ENCODE measurements around the gene PTPN4.
"Not testable (repeated sequence)": the region's sequence is repeated elsewhere in the genome, so short reads cannot be mapped to it uniquely, and the experiment has no call there.

The PTPN4 gene

DNA sequence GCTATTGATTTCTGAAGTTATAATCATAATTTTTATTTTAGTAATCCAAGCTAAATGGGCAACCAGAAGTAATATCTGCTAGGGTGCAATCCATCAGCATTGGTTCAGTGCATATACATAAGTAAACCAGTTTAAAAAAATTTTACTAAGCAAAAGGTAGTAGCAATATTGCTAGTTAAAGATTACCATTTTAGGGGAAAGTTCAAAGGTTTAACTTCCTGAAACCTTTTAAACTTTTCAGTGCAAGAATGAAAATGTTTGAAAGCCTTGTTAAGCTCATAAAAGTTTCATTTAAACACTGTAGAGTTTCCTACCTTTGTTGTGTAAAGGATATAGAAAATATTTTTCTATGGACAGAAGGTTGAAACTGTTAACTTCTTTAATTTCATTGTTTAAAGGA lies 222.2 kb downstream of the PTPN4 start:
- no peak for DNase-seq

DNA sequence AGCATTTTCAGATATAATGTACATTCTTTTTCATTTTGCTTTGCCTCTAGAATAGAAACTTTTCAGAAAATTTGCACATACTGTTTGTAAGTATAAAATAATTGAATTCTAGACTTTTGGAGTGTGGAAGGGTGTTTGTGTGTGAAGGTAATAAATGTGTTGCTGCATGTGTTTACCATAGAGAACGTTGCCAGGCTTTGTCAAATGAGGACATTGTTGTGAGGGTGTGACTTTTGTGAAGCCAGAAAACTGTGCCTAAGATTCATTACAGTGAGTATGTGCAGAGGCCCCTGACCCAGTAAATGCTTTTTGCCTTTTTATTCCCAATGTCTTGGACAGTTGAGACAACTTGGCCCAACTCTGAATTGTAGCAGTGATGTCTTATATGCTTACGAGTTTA lies 222.8 kb downstream of the PTPN4 start:
- no peak for DNase-seq

DNA sequence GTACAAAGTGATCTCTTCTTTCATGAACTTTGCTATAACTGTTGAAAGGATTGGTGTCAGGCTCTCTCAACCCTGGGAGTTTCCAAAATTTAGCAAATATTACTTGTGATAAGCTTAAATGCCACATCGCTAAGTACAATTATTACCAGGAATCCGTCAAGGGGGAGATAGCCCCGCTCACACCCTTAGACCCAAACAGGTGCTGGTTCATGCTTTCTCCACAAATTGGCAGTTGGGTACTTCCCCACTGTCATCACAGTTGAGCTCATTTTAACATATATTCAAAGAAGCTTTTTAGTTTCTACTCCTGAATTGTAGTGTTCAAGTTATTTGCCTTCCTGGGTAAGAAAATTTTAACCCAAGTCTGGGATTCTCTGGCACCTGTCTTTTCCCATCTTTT lies 223.4 kb downstream of the PTPN4 start:
- DNase-seq: no peak

DNA sequence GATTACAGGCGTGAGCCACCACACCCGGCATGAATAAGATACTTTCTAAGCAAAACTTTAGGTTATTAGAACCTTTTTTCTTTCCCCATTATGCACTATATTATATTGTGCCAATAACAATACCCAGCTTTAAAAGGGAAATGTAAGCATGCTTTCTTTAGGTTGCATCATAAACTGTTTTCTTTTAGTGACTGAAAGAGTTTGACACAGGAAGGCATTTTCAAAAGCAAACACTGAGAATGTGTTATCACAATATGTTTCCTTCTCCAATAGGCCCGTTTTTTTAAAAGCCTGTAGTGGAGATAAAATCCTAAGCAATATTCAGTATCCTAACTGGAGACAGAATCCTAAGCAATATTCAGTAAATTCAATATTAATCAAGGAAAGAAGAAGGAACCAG lies 236.4 kb downstream of the PTPN4 start:
- DNase-seq: no peak

DNA sequence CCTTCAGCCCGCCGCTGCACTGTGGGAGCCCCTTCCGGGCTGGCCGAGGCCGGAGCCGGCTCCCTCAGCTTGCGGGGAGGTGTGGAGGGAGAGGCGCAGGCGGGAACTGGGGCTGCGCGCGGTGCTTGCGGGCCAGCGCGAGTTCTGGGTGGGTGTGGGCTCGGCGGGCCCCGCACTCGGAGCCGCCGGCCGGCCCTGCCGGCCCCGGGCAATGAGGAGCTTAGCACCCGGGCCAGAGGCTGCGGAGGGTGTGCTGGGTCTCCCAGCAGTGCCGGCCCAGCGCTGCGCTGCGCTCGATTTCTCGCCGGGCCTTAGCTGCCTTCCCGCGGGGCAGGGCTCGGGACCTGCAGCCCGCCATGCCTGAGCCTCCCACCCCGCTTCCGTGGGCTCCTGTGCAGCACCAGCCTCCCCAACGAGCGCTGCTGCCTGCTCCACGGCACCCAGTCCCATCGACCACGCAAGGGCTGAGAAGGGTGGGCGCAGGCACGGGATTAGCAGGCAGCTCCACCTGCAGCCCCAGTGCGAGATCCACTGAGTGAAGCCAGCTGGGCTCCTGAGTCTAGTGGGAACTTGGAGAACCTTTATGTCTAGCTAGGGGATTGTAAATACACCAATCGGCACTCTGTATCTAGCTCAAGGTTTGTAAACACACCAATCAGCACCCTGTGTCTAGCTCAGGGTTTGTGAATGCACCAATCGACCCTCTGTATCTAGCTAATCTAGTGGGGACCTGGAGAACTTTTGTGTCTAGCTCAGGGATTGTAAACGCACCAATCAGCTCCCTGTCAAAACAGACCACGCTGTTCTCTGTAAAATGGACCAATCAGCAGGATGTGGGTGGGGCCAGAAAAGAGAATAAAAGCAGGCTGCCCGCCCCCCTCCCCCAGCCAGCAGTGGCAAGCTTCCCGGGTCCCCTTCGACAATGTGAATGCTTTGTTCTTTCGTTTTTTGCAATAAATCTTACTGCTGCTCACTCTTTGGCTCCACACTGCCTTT lies 237.5 kb downstream of the PTPN4 start:
- not testable (repeated sequence) for DNase-seq

DNA sequence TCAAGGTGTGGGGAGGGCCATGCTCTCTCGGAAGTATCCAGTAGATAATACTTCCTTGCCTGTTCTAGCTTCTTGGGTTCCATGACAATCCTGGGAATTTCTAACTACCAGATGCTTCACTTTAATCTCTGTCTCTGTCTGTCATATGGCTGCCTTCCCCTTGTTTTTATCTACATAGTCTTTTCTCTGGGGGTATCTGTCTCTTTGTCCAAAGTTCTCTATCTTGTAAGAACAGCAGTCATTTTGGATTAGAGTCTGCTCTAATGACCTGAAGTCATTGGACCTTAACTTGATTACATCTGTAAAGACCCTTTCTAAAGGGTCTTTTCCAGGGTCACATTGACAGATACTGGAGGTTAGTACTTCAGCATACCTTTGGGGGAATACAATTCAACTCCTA lies 241.7 kb downstream of the PTPN4 start:
- no peak for DNase-seq

DNA sequence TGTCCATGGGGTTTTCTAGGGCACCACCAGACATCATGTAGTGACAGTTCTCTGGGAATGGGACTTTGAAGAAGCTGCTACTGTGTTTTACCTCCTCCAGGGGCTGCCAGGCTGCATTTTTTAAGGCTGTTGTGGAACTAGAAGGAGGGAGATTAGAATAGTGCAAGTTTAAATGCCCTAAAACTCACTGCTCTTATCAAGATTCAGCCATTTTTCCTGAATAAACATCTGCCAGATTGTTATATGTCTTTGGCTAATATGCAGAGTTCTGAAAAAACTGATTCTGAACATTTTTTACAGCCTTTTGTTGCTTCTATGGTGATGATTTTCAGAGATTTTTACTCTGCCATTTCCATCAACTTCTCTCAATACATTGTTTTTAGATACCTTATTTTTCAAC lies 244.5 kb downstream of the PTPN4 start:
- DNase-seq: no peak

DNA sequence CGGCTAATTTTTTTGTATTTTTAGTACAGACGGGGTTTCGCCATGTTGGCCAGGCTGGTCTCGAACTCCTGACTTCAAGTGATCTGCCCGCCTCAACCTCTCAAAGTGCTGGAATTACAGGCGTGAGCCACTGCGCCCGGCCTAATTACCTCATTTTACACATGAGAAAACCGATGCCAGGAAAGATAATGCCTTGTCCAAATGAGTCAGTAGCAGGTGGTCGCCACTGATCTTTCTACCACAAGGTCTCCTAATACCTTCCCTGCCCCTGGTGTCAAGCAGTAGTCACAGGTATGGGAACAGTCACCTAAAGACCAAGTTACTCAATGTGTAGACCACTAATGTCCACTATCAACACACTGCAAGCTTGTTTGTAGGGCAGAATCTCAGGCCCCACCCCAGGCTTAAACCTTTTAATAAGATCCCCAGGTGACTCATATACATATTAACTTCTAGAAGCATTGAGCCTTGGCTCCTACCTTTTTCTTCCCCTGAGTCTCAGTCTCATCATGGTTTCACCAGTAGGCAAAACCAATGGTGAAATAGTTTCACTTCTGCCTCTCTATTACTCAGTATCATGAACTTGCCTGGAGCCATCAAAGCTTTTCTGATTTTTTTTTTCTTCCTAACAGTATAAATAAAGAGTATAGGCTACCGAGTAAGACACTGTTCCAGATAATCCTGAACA lies 246.3 kb downstream of the PTPN4 start:
- DNase-seq: no peak

DNA sequence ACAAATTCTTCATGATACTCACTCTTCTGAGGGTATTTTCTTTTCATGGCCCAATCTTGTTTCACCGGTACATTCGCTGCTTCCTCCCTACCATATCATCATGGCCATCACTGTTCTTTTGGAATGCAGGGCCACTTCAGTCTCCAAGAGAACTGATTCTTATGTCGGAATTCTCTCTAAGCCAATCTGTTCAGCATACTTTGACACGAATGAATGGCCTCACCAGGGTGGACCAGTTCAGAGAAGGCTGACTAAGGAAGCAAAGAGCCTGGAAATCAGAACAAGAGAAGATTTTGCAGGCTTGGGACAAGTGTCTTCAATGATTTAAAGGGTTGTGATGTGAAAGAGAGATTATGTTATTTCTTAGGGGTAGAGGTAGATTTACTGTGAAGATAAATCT lies 248.1 kb downstream of the PTPN4 start:
- no peak for DNase-seq

DNA sequence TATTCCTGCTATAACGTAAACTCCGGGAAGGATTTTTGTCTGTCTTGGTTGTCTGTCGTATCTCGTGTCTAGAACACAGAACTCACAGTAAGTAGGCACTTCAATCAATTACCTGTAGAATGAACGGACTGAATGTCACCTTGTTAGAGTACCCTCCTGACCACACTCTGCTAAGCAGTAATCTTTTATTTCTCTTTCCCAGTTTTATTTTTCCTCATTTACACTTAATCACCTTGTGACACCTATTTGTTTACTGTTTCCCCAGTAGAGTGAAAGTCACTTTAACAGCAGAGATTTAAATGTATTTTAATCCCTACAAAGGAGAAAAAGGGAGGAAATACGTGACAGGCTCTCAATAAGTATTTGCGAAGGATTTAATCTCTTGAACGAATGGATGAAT lies 252.6 kb downstream of the PTPN4 start:
- DNase-seq: no peak

DNA sequence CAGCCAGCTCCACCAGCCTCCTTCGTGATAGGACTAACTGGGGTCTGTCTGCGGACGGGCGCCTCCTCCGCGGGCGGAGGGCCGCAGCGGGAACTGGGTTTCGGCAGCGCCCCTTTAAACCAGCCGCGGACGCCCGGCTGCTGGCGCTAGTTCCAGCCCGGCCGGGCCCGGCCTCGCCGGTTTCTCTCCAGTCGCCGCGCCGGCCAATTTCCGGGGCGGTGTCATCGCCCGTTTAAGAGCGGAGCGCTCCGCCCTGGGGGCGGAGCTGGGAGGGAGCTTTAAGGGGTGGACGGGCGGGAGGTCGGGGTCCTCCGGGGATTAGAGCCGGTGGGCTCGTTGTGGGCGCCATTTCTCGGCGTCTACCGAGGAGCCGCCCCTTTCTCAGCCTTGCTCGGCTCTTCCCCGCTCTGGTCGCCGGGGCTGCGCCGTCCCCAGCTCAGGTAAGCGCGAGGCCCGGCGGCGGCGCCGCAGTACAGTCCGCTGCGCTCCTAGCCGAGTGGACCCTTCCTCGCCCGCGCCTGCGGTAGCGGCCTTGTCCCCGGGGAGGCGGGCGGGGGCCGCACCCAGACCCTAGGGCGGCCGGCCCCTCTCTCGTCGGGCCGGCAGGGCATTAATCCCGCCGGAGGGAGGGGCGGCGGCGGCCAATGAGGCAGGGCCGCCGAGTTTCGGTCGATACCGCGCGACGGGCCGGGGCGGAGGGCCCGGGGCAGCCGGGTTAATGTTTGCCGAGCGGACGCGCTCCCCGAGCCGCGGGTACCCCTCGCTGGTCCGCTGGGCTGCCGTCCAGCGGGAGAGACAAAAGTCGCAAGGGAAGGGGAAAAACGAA lies 253.3 kb downstream of the PTPN4 start, which contains the start of gene EPB41L5:
TSS of gene EPB41L5 (plus strand) at position 307 of the 826 bp plus-strand sequence. CDS start 6,008 bp downstream, outside the sequence.
- peak; percentile 95 for DNase-seq

DNA sequence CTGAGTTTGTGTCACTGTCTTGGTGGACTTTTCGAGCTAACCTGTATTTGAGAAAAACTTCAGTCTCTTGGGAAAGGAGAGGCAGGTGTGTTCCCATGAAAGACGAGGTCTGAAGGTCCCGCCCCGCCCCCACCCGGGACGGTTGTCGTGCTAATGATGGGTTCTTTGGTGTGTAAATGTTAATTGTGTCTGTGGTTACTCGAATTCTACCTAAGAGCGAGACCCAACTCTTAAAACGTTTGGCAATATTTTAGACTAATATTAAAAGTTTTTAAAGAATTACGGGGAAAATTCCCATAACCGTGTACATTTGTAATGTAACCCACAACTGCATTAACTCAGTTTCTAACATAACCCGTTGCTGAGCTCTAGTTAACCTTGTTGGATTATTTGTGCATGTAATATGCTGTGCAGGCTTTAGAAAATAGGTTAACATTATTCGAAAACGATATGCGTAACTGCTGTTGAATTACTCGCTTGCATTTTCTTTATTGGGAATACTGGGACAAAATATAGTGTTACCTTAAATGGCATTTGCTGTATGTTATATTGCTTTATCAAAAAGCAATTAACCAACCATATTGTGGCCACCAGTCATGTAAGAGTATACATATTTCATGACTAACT lies 254.0 kb downstream of the PTPN4 start:
- no peak for DNase-seq

DNA sequence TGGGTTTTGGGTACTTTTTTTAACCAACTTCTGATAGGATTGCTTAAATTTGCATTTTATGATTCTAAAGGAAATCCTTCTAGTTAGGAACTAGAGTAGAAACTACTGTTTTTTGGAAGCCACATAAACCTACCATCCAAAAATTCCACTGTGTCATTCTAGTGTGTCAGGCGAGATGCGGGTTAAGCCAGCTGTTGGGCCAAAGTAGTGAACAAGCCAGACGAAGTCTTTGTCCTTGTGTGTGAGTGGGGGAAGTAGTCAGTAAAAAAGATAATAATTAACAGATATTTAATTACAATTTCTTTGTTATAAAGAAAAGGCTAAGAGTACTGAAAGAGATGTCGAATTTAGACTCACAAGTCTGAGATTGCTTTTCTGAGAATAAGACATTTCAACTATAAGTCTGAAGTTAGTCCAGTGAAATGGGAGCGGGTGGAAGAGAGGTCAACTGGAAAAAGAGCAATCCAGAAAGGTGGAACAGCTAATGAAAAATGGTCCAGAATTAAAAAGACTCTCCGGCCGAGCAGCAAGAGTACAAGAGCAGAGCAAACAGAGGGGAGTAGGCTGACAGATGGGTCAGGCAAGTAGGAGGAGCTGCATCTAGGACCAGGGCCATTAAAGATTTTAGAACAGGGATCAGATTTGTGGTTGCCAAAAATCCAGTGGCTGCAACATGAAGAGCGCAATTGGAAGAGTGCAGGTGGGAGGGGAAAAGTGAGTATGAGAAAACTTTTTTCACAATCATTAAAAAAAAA lies 254.7 kb downstream of the PTPN4 start:
- no peak for DNase-seq

DNA sequence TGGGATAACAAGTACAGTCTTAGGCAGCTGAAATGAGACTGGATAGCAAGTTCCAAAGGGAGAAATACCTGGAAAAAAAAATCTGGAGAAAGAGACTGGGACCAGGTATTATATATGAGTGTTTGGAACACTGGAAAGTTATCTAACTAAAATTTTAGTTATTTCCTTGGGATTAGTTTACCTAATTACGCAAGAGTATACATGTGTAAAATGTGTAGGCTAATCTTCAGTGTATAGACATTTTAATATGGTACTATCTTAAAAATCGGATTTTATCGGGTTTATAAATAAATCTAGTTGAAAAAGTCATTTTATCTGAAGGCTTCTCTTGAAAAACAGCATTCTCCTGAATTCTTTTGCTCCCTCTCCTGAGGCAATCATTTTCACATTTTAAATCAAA lies 257.1 kb downstream of the PTPN4 start:
- DNase-seq: no peak

DNA sequence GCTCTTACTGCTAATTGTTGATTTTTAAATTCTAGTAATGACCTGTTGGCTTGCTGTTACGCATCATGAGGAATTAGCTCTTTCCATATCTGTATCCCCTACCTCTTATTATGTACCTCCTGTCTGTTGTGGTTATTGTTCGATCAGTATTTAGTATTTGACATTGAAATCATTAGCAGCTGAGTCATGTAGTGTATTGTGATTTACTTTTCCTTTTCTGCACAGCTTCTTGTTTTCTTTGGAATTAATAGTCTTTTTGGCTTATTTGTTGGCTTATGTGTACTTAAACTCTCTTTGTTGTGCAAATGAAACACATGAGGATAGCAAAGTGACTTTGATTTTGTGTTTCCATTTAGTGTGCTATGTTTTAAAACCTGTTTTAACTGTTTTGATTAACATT lies 257.5 kb downstream of the PTPN4 start:
- DNase-seq: no peak

DNA sequence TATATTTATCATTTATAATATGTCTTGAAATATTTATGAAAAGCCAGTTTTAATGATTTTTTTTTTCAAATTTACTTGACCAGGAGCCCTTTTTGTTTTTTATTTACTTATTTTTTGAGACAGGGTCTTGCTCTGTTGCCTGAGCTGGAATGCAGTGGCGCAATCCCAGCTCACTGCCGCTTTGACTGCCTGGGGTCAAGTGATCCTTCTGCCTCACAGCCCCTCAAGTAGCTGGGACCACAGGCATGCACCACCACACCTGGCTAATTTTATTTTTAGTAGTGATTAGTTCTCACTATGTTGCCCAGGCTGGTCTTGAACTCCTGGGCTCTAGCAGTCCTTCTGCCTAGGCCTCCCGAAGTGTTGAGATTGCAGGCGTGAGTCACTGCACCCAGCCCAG lies 258.8 kb downstream of the PTPN4 start:
- DNase-seq: no peak

DNA sequence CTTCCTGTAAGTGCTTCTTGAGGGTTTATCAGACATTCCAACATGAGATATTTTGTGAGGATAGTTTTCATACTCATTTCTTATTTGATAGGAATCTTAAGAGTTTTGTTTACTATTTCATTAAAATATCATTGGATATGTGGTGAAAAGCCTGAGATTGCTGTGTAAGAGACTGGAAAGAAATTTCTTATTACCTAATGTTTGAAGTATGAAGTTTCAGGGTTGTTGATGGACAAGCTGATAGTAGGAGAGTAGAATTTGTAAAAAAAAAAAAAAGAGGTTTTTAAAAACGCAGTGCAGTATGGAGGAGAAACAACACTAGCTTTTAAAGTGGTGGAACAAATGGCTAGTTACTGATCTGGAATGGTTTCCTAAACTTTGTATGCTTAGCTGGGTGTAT lies 260.8 kb downstream of the PTPN4 start:
- DNase-seq: no peak

DNA sequence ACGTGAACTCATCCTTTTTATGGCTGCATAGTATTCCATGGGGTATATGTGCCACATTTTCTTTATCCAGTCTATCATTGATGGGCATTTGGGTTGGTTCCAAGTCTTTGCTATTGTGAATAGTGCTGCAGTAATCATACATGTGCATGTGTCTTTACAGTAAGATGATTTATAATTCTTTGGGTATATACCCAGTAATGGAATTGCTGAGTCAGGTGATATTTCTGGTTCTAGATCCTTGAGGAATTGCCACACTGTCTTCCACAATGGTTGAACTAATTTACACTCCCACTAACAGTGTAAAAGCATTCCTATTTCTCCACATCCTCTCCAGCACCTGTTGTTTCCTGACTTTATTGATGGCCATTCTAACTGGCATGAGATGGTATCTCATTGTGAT lies 262.8 kb downstream of the PTPN4 start:
- not testable (repeated sequence) for DNase-seq

DNA sequence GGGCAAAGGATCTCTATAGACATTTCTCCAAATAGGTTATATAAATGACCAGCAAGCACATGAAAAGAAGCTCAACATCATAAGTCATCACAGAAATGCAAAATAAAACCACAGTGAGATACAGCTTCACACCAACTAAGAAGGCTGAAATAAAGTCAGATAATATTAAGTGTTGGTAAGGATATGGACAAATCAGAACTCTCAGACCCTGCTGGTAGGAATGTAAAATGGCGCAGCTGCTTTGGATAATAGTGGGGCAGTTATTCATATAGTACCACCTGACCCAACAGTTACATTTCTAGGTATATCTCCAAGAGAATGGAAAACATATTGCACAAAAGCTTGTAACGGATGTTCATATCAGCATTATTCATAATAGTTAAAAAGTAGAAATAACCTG lies 267.2 kb downstream of the PTPN4 start:
- no peak for DNase-seq

DNA sequence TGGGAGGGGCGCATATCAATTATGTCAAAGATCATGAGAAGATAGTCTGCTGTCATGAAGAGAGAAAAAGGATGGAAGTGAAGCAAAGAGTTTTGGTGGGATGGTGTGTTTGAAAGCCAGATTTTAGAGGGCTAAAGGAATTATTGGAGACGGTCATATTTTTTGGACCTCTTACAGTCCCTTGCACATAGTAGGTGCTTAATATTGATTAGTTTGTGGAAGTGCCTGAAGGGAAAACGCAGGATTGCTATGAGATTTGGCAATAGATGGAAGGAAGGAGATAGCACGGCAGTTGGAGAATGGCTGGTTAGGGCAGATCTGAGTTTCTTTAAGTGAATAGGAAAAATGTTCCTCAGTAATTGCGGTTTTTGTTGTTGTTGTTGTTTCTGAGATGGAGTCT lies 269.1 kb downstream of the PTPN4 start:
- no peak for DNase-seq

DNA sequence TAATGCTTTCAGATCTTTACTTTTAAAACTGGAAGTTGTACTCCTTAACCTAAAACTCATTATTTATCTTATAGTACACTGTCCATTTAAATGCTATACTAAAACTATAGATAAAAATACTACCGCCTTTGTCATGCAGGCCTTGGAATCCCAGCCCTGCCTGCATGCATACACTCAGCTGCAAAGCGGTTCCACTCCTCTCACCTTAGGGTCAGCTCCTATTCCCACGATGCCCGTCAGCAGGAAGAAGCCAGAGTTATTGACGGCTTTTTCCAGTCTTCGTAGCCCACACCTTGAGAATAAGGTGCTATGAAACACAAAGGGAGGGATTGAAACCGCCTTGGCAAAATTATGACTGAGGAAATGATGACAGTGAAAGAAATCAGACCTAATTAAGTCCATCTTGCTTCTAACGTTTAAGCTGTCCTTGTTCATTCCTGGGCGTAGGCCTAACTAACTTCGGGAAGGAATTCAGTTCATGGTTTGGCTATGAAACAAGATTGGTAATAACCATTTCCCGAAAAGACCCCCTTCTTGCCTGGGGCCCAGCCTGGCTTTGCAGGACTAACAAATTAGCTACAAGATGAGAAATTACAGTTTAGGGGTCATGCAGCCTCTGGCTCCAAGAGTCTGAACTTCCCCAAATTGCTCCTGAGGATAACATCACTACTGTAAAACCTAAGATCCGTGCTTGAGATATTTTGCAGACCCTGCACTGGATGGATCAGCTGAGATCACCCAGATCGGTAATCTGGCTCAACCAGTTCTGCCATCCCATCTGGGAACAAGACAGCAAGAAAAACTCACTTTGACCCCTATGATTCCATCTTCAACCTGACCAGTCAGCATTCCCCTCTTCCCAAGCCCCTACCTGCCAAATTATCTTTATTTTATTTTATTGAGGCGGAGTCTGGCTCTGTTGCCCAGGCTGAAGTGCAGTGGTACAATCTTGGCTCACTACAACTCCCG lies 270.2 kb downstream of the PTPN4 start:
- no peak for DNase-seq
